Measurements from ENCODE around the gene ZBTB40. TPM values are rescaled to one million over a fixed set of nuclear protein-coding genes. Genes with fewer than 3 reads are reported as not detected.
A peak's percentile ranks its signal among the peaks of the same experiment; 100 is the strongest.

Gene ZBTB40
- total RNA-seq, 2 donors from 2014 or later, result 11.2 to 20.1 TPM

GRCh38 chr1:22443332-22443731 lies 8.3 kb upstream of the ZBTB40 start:
- intact Hi-C loops (cut with DNase I), result no loop called here
- H3K4me3 ChIP-seq, result no peak overlapping the region
- TF ChIP-seq, protein P1, sequence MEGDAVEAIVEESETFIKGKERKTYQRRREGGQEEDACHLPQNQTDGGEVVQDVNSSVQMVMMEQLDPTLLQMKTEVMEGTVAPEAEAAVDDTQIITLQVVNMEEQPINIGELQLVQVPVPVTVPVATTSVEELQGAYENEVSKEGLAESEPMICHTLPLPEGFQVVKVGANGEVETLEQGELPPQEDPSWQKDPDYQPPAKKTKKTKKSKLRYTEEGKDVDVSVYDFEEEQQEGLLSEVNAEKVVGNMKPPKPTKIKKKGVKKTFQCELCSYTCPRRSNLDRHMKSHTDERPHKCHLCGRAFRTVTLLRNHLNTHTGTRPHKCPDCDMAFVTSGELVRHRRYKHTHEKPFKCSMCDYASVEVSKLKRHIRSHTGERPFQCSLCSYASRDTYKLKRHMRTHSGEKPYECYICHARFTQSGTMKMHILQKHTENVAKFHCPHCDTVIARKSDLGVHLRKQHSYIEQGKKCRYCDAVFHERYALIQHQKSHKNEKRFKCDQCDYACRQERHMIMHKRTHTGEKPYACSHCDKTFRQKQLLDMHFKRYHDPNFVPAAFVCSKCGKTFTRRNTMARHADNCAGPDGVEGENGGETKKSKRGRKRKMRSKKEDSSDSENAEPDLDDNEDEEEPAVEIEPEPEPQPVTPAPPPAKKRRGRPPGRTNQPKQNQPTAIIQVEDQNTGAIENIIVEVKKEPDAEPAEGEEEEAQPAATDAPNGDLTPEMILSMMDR (IDR thresholded peaks at IDR 0.05), result no peak
- TF ChIP-seq POLR2A (IDR thresholded peaks at IDR 0.05), result no peak

DNA sequence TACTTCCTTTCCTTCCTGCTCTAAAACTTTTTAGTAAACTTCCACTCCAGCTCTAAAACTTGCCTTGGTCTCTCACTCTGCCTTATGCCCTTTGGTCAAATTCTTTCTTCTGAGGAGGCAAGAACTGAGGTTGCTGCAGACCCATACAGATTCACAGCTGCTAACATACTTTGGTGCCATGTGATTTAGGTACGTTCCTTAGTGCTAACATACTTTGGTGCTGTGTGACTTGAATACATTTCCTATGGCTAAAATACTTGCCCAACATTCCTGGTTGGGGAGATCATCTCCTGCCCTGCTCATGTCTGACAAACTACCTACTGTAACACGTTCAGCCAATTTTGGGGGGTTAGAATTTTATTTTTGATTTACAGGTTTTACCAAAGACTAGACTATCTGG lies 6.8 kb upstream of the ZBTB40 start:
- peaks cover 38% of the 10 kb centered on the region for H3K4me1 ChIP-seq
- no peaks in the 10 kb centered on the region for H3K27me3 ChIP-seq
- no peak overlapping the region for H3K4me3 ChIP-seq
- WGBS, 2 donors, result 94 to 100% methylated on average over 2 of the region's 2 CpGs
- H3K27ac ChIP-seq, result no peak overlapping the region
- no peaks in the 10 kb centered on the region for H3K9me3 ChIP-seq
- intact Hi-C loops (cut with DNase I), result no loop called here
- no peaks in the 10 kb centered on the region for H3K36me3 ChIP-seq (replicated peaks in 1 of 2; ENCODE audit: insufficient read depth in 1 of 2, low read depth in 2 of 2)
- TF ChIP-seq POLR2A (IDR thresholded peaks at IDR 0.05), result no peak
- TF ChIP-seq, protein P1 (IDR thresholded peaks at IDR 0.05), result no peak
- ATAC-seq (no peak), DNase-seq (no peak)

More at GRCh38 chr1:22443332-22443731, 8.3 kb upstream of the ZBTB40 start:
- ATAC-seq, result no peak
- peaks cover 34% of the 10 kb centered on the region for H3K4me1 ChIP-seq
- no peak for DNase-seq
- no peaks in the 10 kb centered on the region for H3K9me3 ChIP-seq
- no peaks in the 10 kb centered on the region for H3K36me3 ChIP-seq (replicated peaks in 1 of 2; ENCODE audit: insufficient read depth in 1 of 2, low read depth in 2 of 2)
- H3K27me3 ChIP-seq, result no peaks in the 10 kb centered on the region
- H3K27ac ChIP-seq, result no peak overlapping the region
- 60 to 76% methylated on average over 4 of the region's 4 CpGs for WGBS, 2 donors

DNA sequence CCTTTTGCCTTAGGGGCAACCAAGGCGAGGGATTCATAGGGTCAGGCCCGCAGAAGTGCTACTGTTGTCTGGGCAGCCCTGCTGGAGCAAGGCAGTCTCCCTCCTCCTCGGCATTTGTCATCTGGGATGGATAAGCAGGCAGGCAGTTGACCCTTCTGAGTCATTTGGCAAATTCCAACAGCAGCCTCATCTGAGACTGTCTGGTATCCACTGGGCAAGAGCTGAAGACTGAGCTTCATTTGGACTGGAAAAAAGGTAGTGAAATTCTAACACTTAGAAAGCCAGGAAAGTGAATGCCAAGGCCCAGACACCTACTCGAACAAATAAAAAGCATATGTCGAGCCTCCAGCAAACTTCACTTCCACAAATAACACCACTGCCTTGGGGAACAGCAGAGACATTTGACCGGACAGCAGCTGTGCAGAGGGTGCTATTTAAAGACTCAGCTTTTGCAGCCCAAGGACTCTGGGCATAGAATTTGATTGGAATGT lies 4.0 kb upstream of the ZBTB40 start:
- ATAC-seq, result no peak

GRCh38 chr1:22449636-22450035 lies 2.0 kb upstream of the ZBTB40 start:
- no peak for ATAC-seq
- TF ChIP-seq, protein P1 (IDR thresholded peaks at IDR 0.05), result no peak
- no peak for TF ChIP-seq POLR2A (IDR thresholded peaks at IDR 0.05)
- H3K27ac ChIP-seq, result peak overlapping the region in 1 of 4 donors; percentile 94
- H3K36me3 ChIP-seq (replicated peaks in 1 of 2; ENCODE audit: insufficient read depth in 1 of 2, low read depth in 2 of 2), result no peaks in the 10 kb centered on the region
- 89 to 95% methylated on average over 7 of the region's 7 CpGs for WGBS, 2 donors
- H3K4me1 ChIP-seq, result peaks cover 57% of the 10 kb centered on the region
- intact Hi-C loops (cut with DNase I), result no loop called here
- no peaks in the 10 kb centered on the region for H3K9me3 ChIP-seq
- no peak for DNase-seq
- H3K4me3 ChIP-seq, result no peak overlapping the region
- H3K27me3 ChIP-seq, result no peaks in the 10 kb centered on the region

More for the DNA sequence above, 4.0 kb upstream of the ZBTB40 start:
- 41 to 45% methylated on average over 6 of the region's 6 CpGs for WGBS, 2 donors
- DNase-seq, result no peak
- Histone ChIP-seq H3K9me3 (no peaks in the 10 kb centered on the region), H3K4me1 (peaks cover 49% of the 10 kb centered on the region), H3K27me3 (no peaks in the 10 kb centered on the region), H3K36me3 (replicated peaks in 1 of 2; ENCODE audit: insufficient read depth in 1 of 2, low read depth in 2 of 2) (no peaks in the 10 kb centered on the region), H3K4me3 (no peak overlapping the region), H3K27ac (peak overlapping the region in 3 of 4 donors; percentile 23 to 27 (median 24))
- TF ChIP-seq, protein P1 (IDR thresholded peaks at IDR 0.05), result no peak
- no peak for TF ChIP-seq POLR2A (IDR thresholded peaks at IDR 0.05)
- intact Hi-C loops (cut with DNase I), result no loop called here

DNA sequence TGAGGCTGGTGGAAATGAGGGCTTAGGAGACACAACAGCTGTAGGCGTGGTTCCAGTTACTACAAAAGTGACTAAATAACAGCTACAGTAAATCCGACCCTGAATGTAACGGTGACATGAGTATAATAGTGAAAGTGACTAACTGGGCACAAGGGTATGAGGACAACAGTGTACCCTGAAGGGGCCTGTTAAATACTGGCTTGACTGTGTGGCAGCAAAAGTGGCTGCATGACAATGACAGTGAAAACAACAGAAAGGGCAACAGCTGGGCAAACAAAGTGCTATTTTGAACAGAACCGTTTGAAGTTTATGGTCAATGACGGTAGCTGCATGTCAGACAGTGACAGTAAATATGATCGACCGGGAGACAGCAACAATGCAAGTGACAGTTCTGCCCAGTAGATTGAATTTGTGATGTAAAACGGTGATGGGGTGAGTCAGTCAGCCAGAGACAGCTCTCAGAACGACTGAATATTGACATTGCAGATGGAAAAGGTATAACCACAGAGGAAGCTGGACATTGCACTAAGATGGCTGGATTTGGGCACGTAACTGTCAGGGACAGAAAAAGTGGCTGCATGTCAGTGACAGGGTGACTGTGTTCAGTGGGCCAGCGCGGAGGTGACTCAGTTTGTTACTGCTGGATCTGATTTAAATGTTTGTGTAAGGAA lies 1.2 kb upstream of the ZBTB40 start:
- no peak for TF ChIP-seq POLR2A (IDR thresholded peaks at IDR 0.05)
- TF ChIP-seq, protein P1 (IDR thresholded peaks at IDR 0.05), result no peak
- Histone ChIP-seq H3K4me3 (no peak overlapping the region), H3K9me3 (no peaks in the 10 kb centered on the region), H3K36me3 (replicated peaks in 1 of 2; ENCODE audit: insufficient read depth in 1 of 2, low read depth in 2 of 2) (no peaks in the 10 kb centered on the region), H3K27ac (peak overlapping the region; percentile 58 to 96 (median 92)), H3K27me3 (no peaks in the 10 kb centered on the region), H3K4me1 (peaks cover 66% of the 10 kb centered on the region)
- DNase-seq (peak; percentile 46 to 72 (median 60)), ATAC-seq (no peak)
- 31 to 34% methylated on average over 12 of the region's 12 CpGs for WGBS, 2 donors
- intact Hi-C loops (cut with DNase I), result no loop called here
